ENCODE data around the gene TMPRSS6. TPM values are rescaled to one million over a fixed set of nuclear protein-coding genes. Genes with fewer than 3 reads are reported as not detected.

TMPRSS6 gene
- total RNA-seq, 1 donor, result not detected

- no peaks in the 10 kb centered on the region for H3K36me3 ChIP-seq (ENCODE audit: insufficient read depth, low read length)
- no peak overlapping the region for H2AFZ ChIP-seq (ENCODE audit: low read length)
- H3K27me3 ChIP-seq (ENCODE audit: insufficient read depth, low read length), result peaks cover 34% of the 10 kb centered on the region
- no peaks in the 10 kb centered on the region for H3K79me2 ChIP-seq (ENCODE audit: insufficient read depth, low read length)
- no peak overlapping the region for H3K27ac ChIP-seq (ENCODE audit: low read depth, low read length)
- TF ChIP-seq CTCF (IDR thresholded peaks at IDR 0.05; ENCODE audit: extremely low read depth, low read depth, low read length), result no peak
- peaks cover 3% of the 10 kb centered on the region for H4K20me1 ChIP-seq (ENCODE audit: insufficient read depth, low read length)
- no peak overlapping the region for H3K4me2 ChIP-seq (ENCODE audit: insufficient read depth, low read length)
- no peaks in the 10 kb centered on the region for H3K9me3 ChIP-seq (ENCODE audit: low read depth, low read length)
- no peaks in the 10 kb centered on the region for H3K4me1 ChIP-seq (ENCODE audit: insufficient read depth, low read length)
- no peak for DNase-seq (ENCODE audit: insufficient read length, low spot score, missing footprints)
- no peak overlapping the region for H3K4me3 ChIP-seq (ENCODE audit: insufficient read depth, low read length)
These were observed 38.8 kb downstream of the TMPRSS6 start for GRCh38 chr22:37070744-37071143.

- H3K4me3 ChIP-seq (ENCODE audit: insufficient read depth, low read length), result no peak overlapping the region
- H3K9me3 ChIP-seq (ENCODE audit: low read depth, low read length), result no peaks in the 10 kb centered on the region
- peaks cover 33% of the 10 kb centered on the region for H3K27me3 ChIP-seq (ENCODE audit: insufficient read depth, low read length)
- no peaks in the 10 kb centered on the region for H3K4me1 ChIP-seq (ENCODE audit: insufficient read depth, low read length)
- no peak overlapping the region for H3K4me2 ChIP-seq (ENCODE audit: insufficient read depth, low read length)
- H3K79me2 ChIP-seq (ENCODE audit: insufficient read depth, low read length), result no peaks in the 10 kb centered on the region
- H3K36me3 ChIP-seq (ENCODE audit: insufficient read depth, low read length), result no peaks in the 10 kb centered on the region
- TF ChIP-seq CTCF (IDR thresholded peaks at IDR 0.05; ENCODE audit: extremely low read depth, low read depth, low read length), result no peak
- H4K20me1 ChIP-seq (ENCODE audit: insufficient read depth, low read length), result peaks cover 3% of the 10 kb centered on the region
- no peak for DNase-seq (ENCODE audit: insufficient read length, low spot score, missing footprints)
- H2AFZ ChIP-seq (ENCODE audit: low read length), result no peak overlapping the region
- no peak overlapping the region for H3K27ac ChIP-seq (ENCODE audit: low read depth, low read length)
These were observed 39.2 kb downstream of the TMPRSS6 start for GRCh38 chr22:37070334-37070733.

GRCh38 chr22:37069719-37070118, 39.8 kb downstream of the TMPRSS6 start:
- Histone ChIP-seq H3K36me3 (ENCODE audit: insufficient read depth, low read length) (no peaks in the 10 kb centered on the region), H2AFZ (ENCODE audit: low read length) (no peak overlapping the region), H3K4me2 (ENCODE audit: insufficient read depth, low read length) (no peak overlapping the region), H3K27me3 (ENCODE audit: insufficient read depth, low read length) (peaks cover 28% of the 10 kb centered on the region), H3K79me2 (ENCODE audit: insufficient read depth, low read length) (no peaks in the 10 kb centered on the region), H3K27ac (ENCODE audit: low read depth, low read length) (no peak overlapping the region), H3K4me3 (ENCODE audit: insufficient read depth, low read length) (no peak overlapping the region), H3K9me3 (ENCODE audit: low read depth, low read length) (no peaks in the 10 kb centered on the region), H4K20me1 (ENCODE audit: insufficient read depth, low read length) (peaks cover 3% of the 10 kb centered on the region), H3K4me1 (ENCODE audit: insufficient read depth, low read length) (no peaks in the 10 kb centered on the region)
- no peak for DNase-seq (ENCODE audit: insufficient read length, low spot score, missing footprints)
- no peak for TF ChIP-seq CTCF (IDR thresholded peaks at IDR 0.05; ENCODE audit: extremely low read depth, low read depth, low read length)

- no peaks in the 10 kb centered on the region for H3K4me1 ChIP-seq (ENCODE audit: insufficient read depth, low read length)
- TF ChIP-seq CTCF (IDR thresholded peaks at IDR 0.05; ENCODE audit: extremely low read depth, low read depth, low read length), result no peak
These were observed 40.2 kb downstream of the TMPRSS6 start for GRCh38 chr22:37069319-37069718.

More at GRCh38 chr22:37069319-37069718, 40.2 kb downstream of the TMPRSS6 start:
- no peaks in the 10 kb centered on the region for H3K9me3 ChIP-seq (ENCODE audit: low read depth, low read length)
- H3K79me2 ChIP-seq (ENCODE audit: insufficient read depth, low read length), result no peaks in the 10 kb centered on the region
- H3K27me3 ChIP-seq (ENCODE audit: insufficient read depth, low read length), result peaks cover 28% of the 10 kb centered on the region
- no peak for DNase-seq (ENCODE audit: insufficient read length, low spot score, missing footprints)
- H3K4me3 ChIP-seq (ENCODE audit: insufficient read depth, low read length), result no peak overlapping the region
- H3K27ac ChIP-seq (ENCODE audit: low read depth, low read length), result no peak overlapping the region
- no peaks in the 10 kb centered on the region for H3K36me3 ChIP-seq (ENCODE audit: insufficient read depth, low read length)
- no peak overlapping the region for H3K4me2 ChIP-seq (ENCODE audit: insufficient read depth, low read length)
- H4K20me1 ChIP-seq (ENCODE audit: insufficient read depth, low read length), result peaks cover 3% of the 10 kb centered on the region
- H2AFZ ChIP-seq (ENCODE audit: low read length), result no peak overlapping the region
